RWPE1 (cell line): ENCODE data around the gene PTPRB.

Source experiments
- CTCF ChIA-PET: fragments of 350-600 bp; sonication (Branson Sonifier 250); formaldehyde crosslinking; extraction: SDS; loops from one replicate; lab custom pipeline; 2021; lab: Yijun Ruan, JAX
- POLR2A ChIA-PET: fragments of 400-600 bp; formaldehyde crosslinking; extraction: SDS; loops from one replicate; lab custom pipeline; 2020; ENCODE audit warnings: antibody characterized with exemption; ENCODE audit not compliant: low non-redundant PET; lab: Yijun Ruan, JAX
- DNase-seq: peaks from one replicate; pipeline ENCODE4 v3.0.0; 2012; ENCODE audit warnings: low spot score
- H3K27ac ChIP-seq: fragments of 450-650 bp; 2 replicates; pipeline ENCODE4 v1.5.1; 2017
- CTCF ChIP-seq: fragments of 450-650 bp; conservative IDR thresholded peaks from 2 replicates; pipeline ENCODE4 v1.5.1; 2017; ENCODE audit warnings: low read depth, mild to moderate bottlenecking

Gene PTPRB

GRCh38 chr12:70608184-70608583 is 29.0 kb downstream of the PTPRB start:
- CTCF ChIA-PET, result no interaction called here

GRCh38 chr12:70607107-70607506 is 30.1 kb downstream of the PTPRB start:
- H3K27ac ChIP-seq, result no peak overlapping the region
- no peak for DNase-seq
- no peak for TF ChIP-seq CTCF
- ChIA-PET CTCF (no interaction called here), POLR2A (no interaction called here)

More at GRCh38 chr12:70608184-70608583, 29.0 kb downstream of the PTPRB start:
- POLR2A ChIA-PET, result no interaction called here
- no peak for DNase-seq
- H3K27ac ChIP-seq, result no peak overlapping the region
- no peak for TF ChIP-seq CTCF

GRCh38 chr12:70605976-70606375 is 31.3 kb downstream of the PTPRB start:
- POLR2A ChIA-PET, result no interaction called here
- no peak for TF ChIP-seq CTCF
- DNase-seq, result peak; percentile 43
- H3K27ac ChIP-seq, result no peak overlapping the region
- CTCF ChIA-PET, result interaction anchor here (1.0 kb wide), 1 partner anchor 117 kb away, joined by 3 read pairs; no protein-coding TSS in a partner anchor

- ChIA-PET POLR2A (no interaction called here), CTCF (interaction anchor here (0.5 kb wide), 1 partner anchor 725 kb away, joined by 3 read pairs; no protein-coding TSS in a partner anchor)
- no peak overlapping the region for H3K27ac ChIP-seq
- TF ChIP-seq CTCF, result no peak
- DNase-seq, result no peak
Measured at GRCh38 chr12:70604662-70605061, 32.6 kb downstream of the PTPRB start.

GRCh38 chr12:70603044-70603443 is 34.2 kb downstream of the PTPRB start:
- CTCF ChIA-PET, result no interaction called here
- DNase-seq, result no peak
- no peak overlapping the region for H3K27ac ChIP-seq
- POLR2A ChIA-PET, result no interaction called here
- TF ChIP-seq CTCF, result no peak

- TF ChIP-seq CTCF, result no peak
- ChIA-PET POLR2A (no interaction called here), CTCF (interaction anchor here (0.6 kb wide), 1 partner anchor 21 kb away, joined by 3 read pairs; no protein-coding TSS in a partner anchor)
- DNase-seq, result no peak
- no peak overlapping the region for H3K27ac ChIP-seq
Measured at GRCh38 chr12:70598467-70599193, 38.6 kb downstream of the PTPRB start.
